PFSK-1 (cell line): Measurements from ENCODE around the gene PLXNC1.

Experiments used
- FOXP2 ChIP-seq: optimal IDR thresholded peaks from 2 replicates; pipeline ENCODE3; 2011; ENCODE audit warnings: borderline replicate concordance, control low read depth, inconsistent platforms; ENCODE audit not compliant: insufficient read depth; ENCODE audit errors: extremely low read length, extremely low read depth
- POLR2AphosphoS5 ChIP-seq: IDR thresholded peaks from 2 replicates; pipeline ENCODE4 v1.6.1; 2012; ENCODE audit warnings: low read depth, mild to moderate bottlenecking, control low read depth, low read length, moderate library complexity
- REST ChIP-seq, 2 experiments: IDR thresholded peaks; 2 replicates each; pipeline versions ENCODE4 v1.6.1 to v1.8.0; 2011 to 2012; ENCODE audit warnings: low read depth in 2 of 2, low read length in 2 of 2, control low read depth in 1 of 2, inconsistent platforms in 1 of 2, mild to moderate bottlenecking in 1 of 2, moderate library complexity in 1 of 2; ENCODE audit not compliant: insufficient read depth in 1 of 2
- SIN3A ChIP-seq: IDR thresholded peaks from 2 replicates; pipeline ENCODE4 v1.6.1; 2012; ENCODE audit warnings: mild to moderate bottlenecking, low read length, moderate library complexity, borderline replicate concordance; ENCODE audit not compliant: insufficient read depth
- TAF1 ChIP-seq: IDR thresholded peaks from 2 replicates; pipeline ENCODE4 v1.6.1; 2012; ENCODE audit warnings: low read length, control low read depth, borderline replicate concordance; ENCODE audit not compliant: insufficient read depth

Gene PLXNC1

DNA sequence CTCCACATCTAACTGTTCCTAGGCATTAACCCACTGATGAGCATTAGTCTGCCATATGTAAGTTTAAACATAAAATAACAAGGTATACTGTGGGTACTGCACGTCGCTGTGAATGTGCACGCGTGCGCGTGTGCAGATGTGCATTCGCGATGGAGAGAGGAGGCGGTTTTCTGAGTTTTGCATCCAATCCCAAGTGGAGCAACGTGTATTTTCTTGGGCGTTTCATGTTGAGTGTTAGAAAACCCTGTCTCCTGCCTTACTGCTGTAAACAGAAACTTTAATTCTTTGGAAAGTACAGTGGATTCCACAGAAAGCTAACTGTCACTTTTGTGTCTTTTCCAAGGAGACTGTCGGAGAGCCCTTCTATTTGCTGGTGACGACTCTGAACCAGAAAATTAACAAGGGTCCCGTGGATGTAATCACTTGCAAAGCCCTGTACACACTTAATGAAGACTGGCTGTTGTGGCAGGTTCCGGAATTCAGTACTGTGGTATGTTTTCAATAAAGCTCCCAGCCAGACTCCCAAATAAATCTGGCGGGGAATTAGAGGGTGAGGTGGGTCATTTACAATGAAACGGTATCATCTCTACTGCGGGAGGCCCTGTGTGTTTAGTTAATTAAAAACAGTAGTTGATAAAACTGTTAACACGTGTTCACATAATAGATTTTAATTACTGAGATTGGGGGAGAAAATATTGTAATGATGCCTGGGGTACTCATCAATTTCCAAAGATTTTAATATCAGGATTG lies 116.5 kb downstream of the PLXNC1 start:
- no peak for TF ChIP-seq POLR2AphosphoS5
- TF ChIP-seq REST (IDR thresholded peaks at IDR 0.05; ENCODE audit: insufficient read depth in 1 of 2, low read depth in 2 of 2, low read length in 2 of 2) = no peak
- TF ChIP-seq TAF1 = no peak
- no peak for TF ChIP-seq FOXP2
- TF ChIP-seq SIN3A = no peak

DNA sequence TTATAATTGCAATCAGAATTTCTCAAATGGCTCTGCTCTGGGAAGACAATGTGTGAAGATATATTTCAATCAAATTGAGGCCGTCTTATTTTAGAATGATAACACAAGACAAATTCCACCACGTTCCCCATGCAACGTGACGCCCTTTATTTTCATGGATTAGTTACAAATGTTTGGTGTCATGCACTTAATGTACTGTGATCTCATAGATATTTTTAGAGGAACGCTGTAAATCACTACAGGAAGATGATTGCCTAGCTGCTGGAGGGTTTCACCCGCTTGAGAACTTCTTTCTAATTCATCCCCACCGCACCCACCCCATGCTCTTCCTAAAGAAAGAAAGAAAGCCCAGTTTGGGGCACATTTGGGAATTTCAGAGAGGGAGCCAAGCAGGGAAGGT lies 117.2 kb downstream of the PLXNC1 start:
- TF ChIP-seq FOXP2 = no peak
- no peak for TF ChIP-seq REST (IDR thresholded peaks at IDR 0.05; ENCODE audit: insufficient read depth in 1 of 2, low read depth in 2 of 2, low read length in 2 of 2)
- no peak for TF ChIP-seq SIN3A
- no peak for TF ChIP-seq POLR2AphosphoS5
- no peak for TF ChIP-seq TAF1

DNA sequence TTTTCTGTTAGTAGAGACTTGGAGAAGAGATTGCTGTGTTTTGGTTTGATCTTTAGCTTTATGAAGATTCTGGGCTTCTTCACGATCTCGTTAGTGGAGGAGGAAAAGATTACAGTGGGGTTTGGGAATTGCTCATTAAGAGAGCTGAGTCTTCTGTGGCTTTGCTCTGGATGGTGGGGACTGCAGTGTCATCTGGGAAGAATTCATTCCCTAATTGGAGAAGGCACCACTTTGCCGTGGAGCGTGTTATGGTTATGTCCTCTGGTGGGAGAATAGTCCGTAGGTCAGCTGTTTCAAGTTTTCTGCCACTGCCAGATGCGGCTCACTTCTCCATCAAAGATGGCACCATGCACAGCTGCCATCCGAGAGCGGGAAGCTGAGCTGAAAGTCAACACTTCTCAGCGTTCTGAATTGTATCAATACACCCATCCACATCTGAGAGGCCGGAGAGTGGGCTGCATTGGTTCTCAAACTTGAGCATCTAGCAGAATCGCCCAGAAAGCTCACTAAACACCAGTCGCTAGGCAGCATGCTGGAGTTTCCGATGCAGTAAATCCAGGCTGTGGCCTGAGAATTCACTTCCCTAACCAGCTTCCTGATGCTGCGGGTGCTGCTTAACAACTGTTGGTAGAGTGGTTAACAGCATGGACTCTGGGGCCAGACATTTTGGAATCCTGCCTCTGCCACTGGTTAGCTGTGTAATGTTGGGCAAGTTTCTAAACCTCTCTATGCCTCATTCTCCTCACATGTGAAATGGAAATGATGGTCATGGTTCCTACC lies 117.8 kb downstream of the PLXNC1 start:
- TF ChIP-seq POLR2AphosphoS5 (no peak), TAF1 (no peak), REST (IDR thresholded peaks at IDR 0.05; ENCODE audit: insufficient read depth in 1 of 2, low read depth in 2 of 2, low read length in 2 of 2) (no peak), FOXP2 (no peak)

DNA sequence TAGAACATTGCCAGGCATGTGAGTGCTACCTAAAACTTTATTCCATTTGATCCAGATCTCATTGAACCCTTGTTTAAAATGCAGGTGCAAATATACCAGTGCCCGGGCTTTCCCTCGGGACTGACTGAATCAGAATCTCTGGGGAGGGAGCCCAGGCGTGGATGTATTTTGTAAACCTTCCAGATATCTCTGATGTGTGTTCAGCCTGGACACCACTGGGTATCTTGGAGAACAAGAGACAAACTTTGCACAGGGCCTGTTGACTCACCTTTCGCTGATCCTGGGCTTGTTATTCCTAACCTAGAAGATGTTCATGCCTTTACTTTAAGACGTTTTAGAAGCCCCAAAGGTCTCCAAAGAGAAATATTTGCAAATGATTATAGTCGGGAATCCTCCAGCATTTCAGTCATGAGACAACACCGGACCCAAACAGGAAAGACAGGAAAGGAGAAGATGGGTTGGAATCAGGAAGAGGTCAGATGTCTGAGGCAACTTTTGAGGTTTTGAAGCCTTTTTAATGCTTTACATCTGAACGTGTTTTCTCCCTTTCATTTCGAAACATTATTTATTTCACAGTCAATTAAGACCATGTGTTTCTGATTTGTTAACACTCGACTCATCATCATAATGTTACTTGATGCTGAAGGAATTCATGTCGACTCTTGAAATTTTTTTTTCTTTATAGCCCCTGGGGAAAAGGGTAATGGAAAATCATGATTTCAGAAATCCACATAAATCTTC lies 118.6 kb downstream of the PLXNC1 start:
- no peak for TF ChIP-seq POLR2AphosphoS5
- TF ChIP-seq FOXP2 = no peak
- TF ChIP-seq SIN3A = no peak
- no peak for TF ChIP-seq REST (IDR thresholded peaks at IDR 0.05; ENCODE audit: insufficient read depth in 1 of 2, low read depth in 2 of 2, low read length in 2 of 2)
- TF ChIP-seq TAF1 = no peak
